GM23248 (cell line): ENCODE results near the gene SHC2. TPM values are rescaled to one million over a fixed set of nuclear protein-coding genes. Genes with fewer than 3 reads are reported as not detected.
A peak's percentile ranks its signal among the peaks of the same experiment; 100 is the strongest.

Experiments used
- DNase-seq: peaks from one replicate; pipeline ENCODE4 v3.0.0-alpha.2; 2015
- H2AFZ ChIP-seq: fragments of 200-600 bp; sonication (generic); 2 replicates; pipeline ENCODE4 v1.6.1; 2016; ENCODE audit warnings: antibody characterized with exemption
- H3F3A ChIP-seq: fragments of 200-600 bp; sonication (generic); 2 replicates; pipeline ENCODE4 v1.6.1; 2016; ENCODE audit warnings: mild to moderate bottlenecking, antibody characterized with exemption, mixed run types; ENCODE audit not compliant: insufficient read depth
- H3K27ac ChIP-seq: fragments of 200-600 bp; sonication (generic); 2 replicates; pipeline ENCODE4 v1.5.1; 2016; ENCODE audit warnings: mild to moderate bottlenecking
- H3K27me3 ChIP-seq: fragments of 200-600 bp; sonication (generic); replicated peaks from 2 replicates; pipeline ENCODE4 v1.6.1; 2016; ENCODE audit warnings: mild to moderate bottlenecking; ENCODE audit not compliant: insufficient read depth
- H3K36me3 ChIP-seq: fragments of 200-600 bp; sonication (generic); 2 replicates; pipeline ENCODE4 v1.6.1; 2016; ENCODE audit warnings: low read depth, mild to moderate bottlenecking
- H3K4me1 ChIP-seq: fragments of 200-600 bp; sonication (generic); 2 replicates; pipeline ENCODE4 v1.6.1; 2016; ENCODE audit warnings: mild to moderate bottlenecking; ENCODE audit not compliant: insufficient read depth
- H3K4me2 ChIP-seq: fragments of 200-600 bp; sonication (generic); one replicate; pipeline ENCODE4 v1.6.1; 2016; ENCODE audit warnings: mild to moderate bottlenecking; ENCODE audit not compliant: unreplicated experiment
- H3K4me3 ChIP-seq: fragments of 200-600 bp; sonication (generic); 2 replicates; pipeline ENCODE4 v1.5.1; 2016; ENCODE audit warnings: mild to moderate bottlenecking
- H3K79me2 ChIP-seq: fragments of 200-600 bp; sonication (generic); 2 replicates; pipeline ENCODE4 v1.6.1; 2016; ENCODE audit warnings: mild to moderate bottlenecking; ENCODE audit not compliant: insufficient read depth
- H3K9ac ChIP-seq: fragments of 200-600 bp; sonication (generic); 2 replicates; pipeline ENCODE4 v1.6.1; 2016; ENCODE audit warnings: mild to moderate bottlenecking
- H3K9me2 ChIP-seq: fragments of 200-600 bp; sonication (generic); 2 replicates; pipeline ENCODE4 v1.6.1; 2016; ENCODE audit warnings: mixed run types, mild to moderate bottlenecking, moderate library complexity; ENCODE audit not compliant: insufficient read depth
- H3K9me3 ChIP-seq: fragments of 200-600 bp; sonication (generic); one replicate; pipeline ENCODE4 v1.6.1; 2017; ENCODE audit warnings: low read depth
- H4K20me1 ChIP-seq: fragments of 200-600 bp; sonication (generic); 2 replicates; pipeline ENCODE4 v1.6.0; 2016; ENCODE audit not compliant: insufficient read depth
- EZH2 ChIP-seq: fragments of 200-600 bp; sonication (generic); IDR thresholded peaks from 2 replicates; pipeline ENCODE4 v1.6.1; 2018; ENCODE audit warnings: antibody characterized with exemption, mild to moderate bottlenecking; ENCODE audit not compliant: insufficient read depth, poor library complexity, severe bottlenecking
- EZH2phosphoT487 ChIP-seq: fragments of 200-600 bp; sonication (generic); IDR thresholded peaks from 2 replicates; pipeline ENCODE4 v1.6.1; 2018; ENCODE audit warnings: antibody characterized with exemption, moderate library complexity, mild to moderate bottlenecking, low read depth; ENCODE audit not compliant: insufficient read depth
- WGBS, 2 experiments: methylation state at CpG; one replicate each; pipeline ENCODE4 v1.1.6; 2015 to 2017; ENCODE audit warnings: low lambda C conversion rate in 2 of 2, low coverage in 1 of 2; ENCODE audit errors: missing lambda C conversion rate in 2 of 2; 5-methylcytosine and 5-hydroxymethylcytosine counted together
- in situ Hi-C: fragments of 300-500 bp; cut with MboI; formaldehyde crosslinking; loops from 2 replicates; pipeline ENCODE4 v1.15.0; 2020
- polyA plus RNA-seq: library from polyadenylated mRNA; unstranded; fragments of >200 nt; fragmentation: Nextera tagmentation; extraction: Ambion mirVana; gene quantifications from 2 replicates; pipeline ENCODE4 v1.2.1, GENCODE V29; 2016
- total RNA-seq: library from RNA; depleted of rRNA; stranded (reverse); fragments of >200 nt; shearing (Covaris generic); gene quantifications from 2 replicates; pipeline ENCODE4 v1.2.3, GENCODE V29; 2014

Gene SHC2
- total and polyA plus RNA-seq, 2 experiments from 2014 or later = not detected

DNA sequence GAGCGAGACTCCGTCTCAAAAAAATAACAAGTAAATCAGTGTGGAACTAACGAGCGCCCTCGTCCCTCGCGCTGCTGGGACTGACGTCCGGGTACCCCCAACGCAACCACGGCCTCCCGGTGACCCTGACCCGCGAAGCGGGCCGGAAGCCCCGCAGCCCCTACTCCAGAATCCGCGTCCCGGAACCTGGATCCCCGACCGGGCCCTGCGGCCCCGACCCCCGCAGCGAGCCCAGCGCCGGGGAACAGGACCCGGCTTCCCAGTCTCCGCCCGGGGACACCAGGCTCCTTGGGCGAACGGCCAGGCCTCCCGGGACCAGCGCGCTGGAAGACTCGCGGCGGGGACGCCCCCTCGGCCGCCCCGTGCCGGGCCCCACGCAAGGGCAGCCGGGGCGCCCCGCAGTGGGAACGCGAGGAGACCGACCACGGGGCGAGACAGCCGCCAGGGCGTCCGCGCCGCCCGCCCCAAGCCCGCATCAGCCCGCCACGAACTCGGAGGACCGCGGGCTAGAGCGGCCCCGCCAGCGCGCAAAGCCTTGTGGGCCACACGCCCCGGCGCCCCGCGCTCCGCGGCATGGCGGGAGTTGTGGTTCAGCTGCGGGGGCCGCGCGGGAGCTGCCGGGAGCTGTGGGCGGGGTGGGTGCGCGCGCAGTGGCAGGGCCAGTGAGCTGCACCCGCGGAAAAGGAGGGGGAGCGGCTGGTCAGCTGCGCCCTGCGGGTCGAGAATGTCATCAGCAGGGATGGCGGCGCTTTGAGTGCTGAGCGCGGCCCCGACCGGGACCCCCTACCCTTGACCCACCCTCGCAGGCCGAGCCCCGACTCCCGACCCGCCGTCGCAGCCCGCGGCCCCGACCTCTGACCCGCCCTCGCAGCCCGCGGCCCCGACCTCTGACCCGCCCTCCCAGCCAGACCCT is 27.9 kb upstream of the SHC2 start:
- Histone ChIP-seq H3K4me3 (peak overlapping the region; percentile 87), H4K20me1 (no peaks in the 10 kb centered on the region), H3K4me2 (peak overlapping the region; percentile 93), H3K9me3 (no peaks in the 10 kb centered on the region), H3K9ac (peak overlapping the region; percentile 97), H3K36me3 (no peaks in the 10 kb centered on the region), H3K9me2 (no peaks in the 10 kb centered on the region), H3K4me1 (no peaks in the 10 kb centered on the region), H3K79me2 (no peaks in the 10 kb centered on the region), H3K27ac (peak overlapping the region; percentile 87), H3K27me3 (no peaks in the 10 kb centered on the region), H3F3A (0 out of 2 replicates have a peak, but pooled peaks cover 7% of the 10 kb centered on the region), H2AFZ (peak overlapping the region; percentile 94)
- 2% methylated on average over 42 to 79 of the region's 114 CpGs for WGBS, 2 experiments
- in situ Hi-C loops = no loop called here
- TF ChIP-seq EZH2phosphoT487 (no peak), EZH2 (no peak)
- DNase-seq = peak; percentile 97

DNA sequence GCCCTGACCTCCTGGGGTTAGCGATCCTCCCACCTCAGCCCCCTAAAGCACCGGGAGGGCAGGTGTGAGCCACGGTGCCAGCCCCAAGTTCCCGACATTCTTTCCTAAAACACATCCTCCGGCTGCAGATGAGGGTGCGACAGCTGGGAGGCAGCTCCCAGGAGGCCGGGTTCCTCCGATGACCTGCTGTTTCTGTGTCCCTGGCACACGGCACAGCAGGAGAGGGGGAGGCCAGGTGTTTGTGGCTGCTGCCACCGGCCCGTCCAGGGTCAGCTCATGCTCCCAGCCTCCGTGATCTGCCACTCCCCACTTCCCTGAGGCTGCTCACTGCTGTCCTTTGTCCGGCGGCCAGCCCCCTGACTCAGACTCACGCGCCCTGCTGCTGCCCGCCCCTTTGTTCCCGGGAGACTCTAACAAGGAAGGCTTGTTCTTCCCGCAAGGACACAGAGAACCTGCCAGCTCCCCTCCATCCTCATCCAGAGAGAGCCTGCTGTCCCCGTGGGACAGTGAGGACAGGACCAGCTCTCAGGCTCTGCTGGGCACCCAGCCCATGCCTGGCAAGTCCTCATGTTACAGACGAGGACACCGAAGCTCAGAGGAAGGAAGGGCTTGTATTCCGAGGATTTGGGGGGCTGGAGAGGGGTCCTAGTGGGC is 24.9 kb upstream of the SHC2 start:
- Histone ChIP-seq H3K4me1 (no peaks in the 10 kb centered on the region), H3F3A (peaks cover 18% of the 10 kb centered on the region), H3K9me2 (no peaks in the 10 kb centered on the region; the same call in 1 of the 2 replicates), H3K36me3 (no peaks in the 10 kb centered on the region), H3K9ac (no peak overlapping the region), H3K79me2 (no peaks in the 10 kb centered on the region), H3K27me3 (no peaks in the 10 kb centered on the region), H2AFZ (no peak overlapping the region), H3K4me2 (no peak overlapping the region), H3K4me3 (no peak overlapping the region), H4K20me1 (no peaks in the 10 kb centered on the region), H3K9me3 (no peaks in the 10 kb centered on the region), H3K27ac (no peak overlapping the region)
- in situ Hi-C loops = no loop called here
- TF ChIP-seq EZH2 = no peak
- TF ChIP-seq EZH2phosphoT487 = no peak
- peak; percentile 73 for DNase-seq
- 3 to 5% methylated on average over 20 to 23 of the region's 23 CpGs for WGBS, 2 experiments

DNA sequence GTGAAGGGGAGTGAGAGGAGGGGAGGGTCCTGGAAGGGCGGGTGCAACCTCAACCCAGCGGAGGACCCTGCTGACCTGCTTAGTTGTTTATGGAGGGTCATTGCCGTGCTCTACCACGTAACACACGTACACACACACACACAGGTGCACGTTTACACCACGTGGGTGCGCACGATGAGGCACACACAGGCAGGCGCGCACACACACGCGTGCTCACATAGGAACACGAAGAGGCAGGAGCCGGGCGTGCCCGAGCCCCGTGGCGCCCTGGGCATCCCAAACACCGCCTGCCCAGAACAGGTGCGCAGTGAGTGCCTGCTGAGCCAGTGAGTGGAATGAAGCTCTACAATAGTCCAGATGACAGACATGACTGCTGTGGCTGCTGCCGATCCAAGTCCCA is 24.2 kb upstream of the SHC2 start:
- Histone ChIP-seq H3K4me2 (no peak overlapping the region), H3K9me2 (no peaks in the 10 kb centered on the region; the same call in 1 of the 2 replicates), H3K9ac (no peak overlapping the region), H3K4me3 (no peak overlapping the region), H2AFZ (no peak overlapping the region), H3F3A (peaks cover 18% of the 10 kb centered on the region), H3K27ac (no peak overlapping the region), H3K9me3 (no peaks in the 10 kb centered on the region), H3K27me3 (no peaks in the 10 kb centered on the region), H3K4me1 (no peaks in the 10 kb centered on the region), H3K36me3 (no peaks in the 10 kb centered on the region), H3K79me2 (no peaks in the 10 kb centered on the region), H4K20me1 (no peaks in the 10 kb centered on the region)
- in situ Hi-C loops = no loop called here
- WGBS, 2 experiments = 81 to 84% methylated on average over 19 to 22 of the region's 22 CpGs
- DNase-seq = no peak
- TF ChIP-seq EZH2 (no peak), EZH2phosphoT487 (no peak)

DNA sequence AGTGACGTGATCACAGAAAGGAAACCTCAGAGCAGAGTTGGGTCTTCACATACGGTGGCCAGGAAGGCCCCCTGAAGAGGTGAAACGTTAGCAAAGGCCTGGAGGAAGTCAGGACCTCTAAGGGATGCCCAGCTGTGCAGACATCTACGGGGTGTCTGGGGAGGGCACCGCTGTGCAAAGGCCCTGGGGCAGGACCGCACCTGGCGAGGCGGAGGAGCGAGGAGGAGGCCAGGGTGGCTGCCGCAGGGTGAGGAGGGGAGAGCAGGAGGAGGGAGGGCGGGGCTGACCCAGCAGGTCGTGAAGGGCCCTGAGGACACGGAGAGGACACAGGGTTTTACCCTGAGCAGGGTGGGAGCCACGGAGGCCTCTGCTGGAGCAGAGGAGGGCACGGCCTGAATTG is 23.7 kb upstream of the SHC2 start:
- no peak for DNase-seq
- no peaks in the 10 kb centered on the region; the same call in 1 of the 2 replicates for H3K9me2 ChIP-seq
- 65 to 68% methylated on average over 10 to 15 of the region's 15 CpGs for WGBS, 2 experiments
- H3K79me2 ChIP-seq = no peaks in the 10 kb centered on the region
- no peaks in the 10 kb centered on the region for H3K27me3 ChIP-seq
- no peak overlapping the region for H2AFZ ChIP-seq
- H3K9me3 ChIP-seq = no peaks in the 10 kb centered on the region
- no peak overlapping the region for H3K9ac ChIP-seq
- H3F3A ChIP-seq = peaks cover 18% of the 10 kb centered on the region
- H4K20me1 ChIP-seq = no peaks in the 10 kb centered on the region
- no peak for TF ChIP-seq EZH2
- TF ChIP-seq EZH2phosphoT487 = no peak
- H3K27ac ChIP-seq = no peak overlapping the region
- in situ Hi-C loops = no loop called here
- H3K4me2 ChIP-seq = no peak overlapping the region
- H3K36me3 ChIP-seq = no peaks in the 10 kb centered on the region
- H3K4me1 ChIP-seq = no peaks in the 10 kb centered on the region
- no peak overlapping the region for H3K4me3 ChIP-seq
